HUES48 (cell line): ENCODE measurements around the gene FOXD4L5.
"Not testable (repeated sequence)": the region's sequence is repeated elsewhere in the genome, so short reads cannot be mapped to it uniquely, and the experiment has no call there.

Experiments
- H3K27ac ChIP-seq: one replicate; pipeline ENCODE4 v1.7.0; 2013; ENCODE audit warnings: low read depth, low read length, inconsistent platforms
- H3K27me3 ChIP-seq: 2 replicates; pipeline ENCODE4 v1.6.1; 2013; ENCODE audit warnings: mild to moderate bottlenecking, low read length; ENCODE audit not compliant: control insufficient read depth, insufficient read depth
- H3K36me3 ChIP-seq: 2 replicates; pipeline ENCODE4 v1.6.1; 2013; ENCODE audit warnings: low read length; ENCODE audit not compliant: control insufficient read depth, insufficient read depth
- H3K4me1 ChIP-seq: 2 replicates; pipeline ENCODE4 v1.6.1; 2013; ENCODE audit warnings: mild to moderate bottlenecking, low read length; ENCODE audit not compliant: control insufficient read depth, insufficient read depth
- H3K4me3 ChIP-seq: 2 replicates; pipeline ENCODE4 v1.5.1; 2013; ENCODE audit warnings: mild to moderate bottlenecking, low read depth, low read length
- H3K9ac ChIP-seq: 2 replicates; pipeline ENCODE4 v1.6.1; 2013; ENCODE audit warnings: mild to moderate bottlenecking, low read depth, low read length, moderate library complexity
- H3K9me3 ChIP-seq: 2 replicates; pipeline ENCODE4 v1.6.1; 2013; ENCODE audit warnings: low read length; ENCODE audit not compliant: control insufficient read depth, insufficient read depth

FOXD4L5 gene

DNA sequence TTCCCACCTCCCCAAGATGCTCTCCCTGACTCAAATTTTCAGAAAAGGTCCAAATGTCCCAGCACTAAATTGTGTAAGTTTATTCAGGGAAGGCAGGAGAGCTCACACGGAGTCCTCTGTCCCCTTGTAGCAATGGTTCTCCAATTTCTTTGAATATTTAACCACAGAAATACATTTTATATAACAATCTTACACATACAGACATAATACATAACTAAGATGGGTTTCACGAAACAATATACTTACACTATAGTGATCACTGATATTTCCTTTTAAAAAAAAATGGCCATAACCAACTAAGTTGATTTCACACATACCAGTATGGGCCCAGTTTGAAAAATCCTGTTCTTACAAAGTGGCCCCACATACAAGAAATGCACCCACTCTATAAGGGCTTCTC is at the start of gene FOXD4L5:
Gene FOXD4L5, minus strand, starts transcription at position 101 of the 400 bp plus-strand sequence. CDS start 832 bp downstream, outside the sequence.
- H3K4me1 ChIP-seq, H3K4me3 ChIP-seq, H3K27ac ChIP-seq, H3K36me3 ChIP-seq, H3K9ac ChIP-seq, H3K9me3 ChIP-seq, H3K27me3 ChIP-seq: not testable (repeated sequence)

- not testable (repeated sequence) for H3K9ac ChIP-seq, H3K27me3 ChIP-seq
Measured at GRCh38 chr9:65283943-65284342, 1.1 kb downstream of the FOXD4L5 start.

DNA sequence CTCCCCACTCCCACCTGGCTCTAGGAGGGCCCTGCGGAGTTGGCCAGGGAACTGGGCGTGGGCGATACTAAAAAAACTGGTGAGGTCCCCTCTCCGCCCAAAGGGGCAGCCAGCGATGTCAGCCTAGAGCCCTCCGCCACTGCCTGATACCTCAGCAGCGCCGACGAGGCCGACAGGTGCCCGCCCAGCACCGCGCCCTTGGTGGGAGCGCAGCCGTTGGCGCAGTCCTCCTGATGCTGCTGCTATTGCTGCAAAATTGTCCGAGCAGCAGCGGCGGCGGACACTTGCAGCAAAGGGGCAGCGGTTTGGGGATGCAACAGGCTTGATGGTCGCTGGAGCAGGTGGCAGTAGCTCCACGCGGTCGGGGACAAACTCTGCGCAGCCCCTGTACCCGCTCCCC is 2.0 kb downstream of the FOXD4L5 start:
- not testable (repeated sequence) for H3K4me1 ChIP-seq, H3K27me3 ChIP-seq

More at GRCh38 chr9:65283943-65284342, 1.1 kb downstream of the FOXD4L5 start:
- H3K4me3 ChIP-seq, H3K9me3 ChIP-seq, H3K36me3 ChIP-seq, H3K4me1 ChIP-seq, H3K27ac ChIP-seq: not testable (repeated sequence)

More for the DNA sequence above, 2.0 kb downstream of the FOXD4L5 start:
- not testable (repeated sequence) for H3K9ac ChIP-seq, H3K4me3 ChIP-seq, H3K36me3 ChIP-seq, H3K27ac ChIP-seq, H3K9me3 ChIP-seq
